H1 (cell line): ENCODE data around the gene PTPN5.

Experiments used
- CEBPB ChIP-seq: IDR thresholded peaks from 2 replicates; pipeline ENCODE4 v1.6.1; 2012; ENCODE audit warnings: low read depth, low read length
- CREB1 ChIP-seq: IDR thresholded peaks from 2 replicates; pipeline ENCODE4 v1.6.1; 2012; ENCODE audit warnings: inconsistent platforms
- EP300 ChIP-seq, 2 experiments: IDR thresholded peaks; 1 replicate in 1 of 2; 2 replicates in 1 of 2; pipeline ENCODE4 v1.6.1; 2011 to 2012; ENCODE audit warnings: low read depth in 2 of 2, low read length in 2 of 2, mild to moderate bottlenecking in 2 of 2, borderline replicate concordance in 1 of 2, inconsistent platforms in 1 of 2, moderate library complexity in 1 of 2
- KDM5A ChIP-seq: fragments of 200-600 bp; IDR thresholded peaks from 2 replicates; pipeline ENCODE4 v1.7.1; 2012; ENCODE audit warnings: mild to moderate bottlenecking, low read length, inconsistent platforms, mixed read lengths
- POLR2A ChIP-seq, 2 experiments: IDR thresholded peaks; 1 replicate in 1 of 2; 2 replicates in 1 of 2; pipeline ENCODE4 v1.6.1; 2011; ENCODE audit warnings: low read depth in 2 of 2, low read length in 2 of 2, mild to moderate bottlenecking in 2 of 2; ENCODE audit errors: control extremely low read depth in 1 of 2
- POLR2AphosphoS5 ChIP-seq: IDR thresholded peaks from 2 replicates; pipeline ENCODE4 v1.6.1; 2011; ENCODE audit warnings: low read depth, low read length
- RAD21 ChIP-seq, 2 experiments: IDR thresholded peaks in 1 of 2; conservative IDR thresholded peaks in 1 of 2; 2 replicates each; pipeline ENCODE4 v1.6.1; 2011; ENCODE audit warnings: low read depth in 2 of 2, low read length in 2 of 2, improper control_type of control experiment in 1 of 2, inconsistent platforms in 1 of 2, mild to moderate bottlenecking in 1 of 2, moderate library complexity in 1 of 2
- RXRA ChIP-seq: IDR thresholded peaks from 2 replicates; pipeline ENCODE4 v1.6.1; 2011; ENCODE audit warnings: low read depth, mild to moderate bottlenecking, low read length, moderate library complexity; ENCODE audit not compliant: insufficient read depth
- SUZ12 ChIP-seq: fragments of 200-600 bp; sonication (generic); IDR thresholded peaks from 2 replicates; pipeline ENCODE4 v1.6.1; 2012; ENCODE audit warnings: mild to moderate bottlenecking, inconsistent platforms, low read length, moderate library complexity, mixed read lengths
- TBP ChIP-seq: IDR thresholded peaks from 2 replicates; pipeline ENCODE4 v1.6.1; 2011; ENCODE audit warnings: low read depth, low read length, improper control_type of control experiment
- TCF12 ChIP-seq: IDR thresholded peaks from 2 replicates; pipeline ENCODE4 v1.6.1; 2011; ENCODE audit warnings: low read depth, mild to moderate bottlenecking, low read length
- ZNF274 ChIP-seq: IDR thresholded peaks from 2 replicates; pipeline ENCODE4 v1.7.0; 2012; ENCODE audit warnings: low read length, borderline replicate concordance; ENCODE audit errors: extremely low read depth
- TF ChIP-seq, protein P1 (sequence below), 3 experiments: IDR thresholded peaks; 1 replicate in 2 of 3; 2 replicates in 1 of 3; pipeline versions ENCODE4 v1.5.1 to v1.6.1; 2011; ENCODE audit warnings: low read length in 3 of 3, mild to moderate bottlenecking in 3 of 3, inconsistent platforms in 2 of 3, low read depth in 1 of 3, moderate library complexity in 1 of 3; ENCODE audit not compliant: insufficient read depth in 1 of 3; ENCODE audit errors: control extremely low read depth in 1 of 3
- TF ChIP-seq, protein P2 (sequence below): IDR thresholded peaks from 2 replicates; pipeline ENCODE4 v1.6.1; 2012; ENCODE audit warnings: low read length, inconsistent platforms

GRCh38 chr11:18722293-18722637 lies 69.3 kb downstream of the PTPN5 start:
- TF ChIP-seq ZNF274, result no peak
- TF ChIP-seq POLR2A (IDR thresholded peaks at IDR 0.05; ENCODE audit: control extremely low read depth in 1 of 2, low read depth in 2 of 2, low read length in 2 of 2), result no peak
- TF ChIP-seq TCF12, result no peak
- TF ChIP-seq, protein P1, sequence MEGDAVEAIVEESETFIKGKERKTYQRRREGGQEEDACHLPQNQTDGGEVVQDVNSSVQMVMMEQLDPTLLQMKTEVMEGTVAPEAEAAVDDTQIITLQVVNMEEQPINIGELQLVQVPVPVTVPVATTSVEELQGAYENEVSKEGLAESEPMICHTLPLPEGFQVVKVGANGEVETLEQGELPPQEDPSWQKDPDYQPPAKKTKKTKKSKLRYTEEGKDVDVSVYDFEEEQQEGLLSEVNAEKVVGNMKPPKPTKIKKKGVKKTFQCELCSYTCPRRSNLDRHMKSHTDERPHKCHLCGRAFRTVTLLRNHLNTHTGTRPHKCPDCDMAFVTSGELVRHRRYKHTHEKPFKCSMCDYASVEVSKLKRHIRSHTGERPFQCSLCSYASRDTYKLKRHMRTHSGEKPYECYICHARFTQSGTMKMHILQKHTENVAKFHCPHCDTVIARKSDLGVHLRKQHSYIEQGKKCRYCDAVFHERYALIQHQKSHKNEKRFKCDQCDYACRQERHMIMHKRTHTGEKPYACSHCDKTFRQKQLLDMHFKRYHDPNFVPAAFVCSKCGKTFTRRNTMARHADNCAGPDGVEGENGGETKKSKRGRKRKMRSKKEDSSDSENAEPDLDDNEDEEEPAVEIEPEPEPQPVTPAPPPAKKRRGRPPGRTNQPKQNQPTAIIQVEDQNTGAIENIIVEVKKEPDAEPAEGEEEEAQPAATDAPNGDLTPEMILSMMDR (IDR thresholded peaks at IDR 0.05; ENCODE audit: control extremely low read depth in 1 of 3, insufficient read depth in 1 of 3, low read depth in 1 of 3, low read length in 3 of 3), result no peak
- no peak for TF ChIP-seq KDM5A
- TF ChIP-seq POLR2AphosphoS5, result no peak
- TF ChIP-seq SUZ12, result no peak
- TF ChIP-seq EP300 (IDR thresholded peaks at IDR 0.05; ENCODE audit: borderline replicate concordance in 1 of 2, low read depth in 2 of 2, low read length in 2 of 2), result no peak
- no peak for TF ChIP-seq RXRA
- no peak for TF ChIP-seq CREB1
- TF ChIP-seq, protein P2, sequence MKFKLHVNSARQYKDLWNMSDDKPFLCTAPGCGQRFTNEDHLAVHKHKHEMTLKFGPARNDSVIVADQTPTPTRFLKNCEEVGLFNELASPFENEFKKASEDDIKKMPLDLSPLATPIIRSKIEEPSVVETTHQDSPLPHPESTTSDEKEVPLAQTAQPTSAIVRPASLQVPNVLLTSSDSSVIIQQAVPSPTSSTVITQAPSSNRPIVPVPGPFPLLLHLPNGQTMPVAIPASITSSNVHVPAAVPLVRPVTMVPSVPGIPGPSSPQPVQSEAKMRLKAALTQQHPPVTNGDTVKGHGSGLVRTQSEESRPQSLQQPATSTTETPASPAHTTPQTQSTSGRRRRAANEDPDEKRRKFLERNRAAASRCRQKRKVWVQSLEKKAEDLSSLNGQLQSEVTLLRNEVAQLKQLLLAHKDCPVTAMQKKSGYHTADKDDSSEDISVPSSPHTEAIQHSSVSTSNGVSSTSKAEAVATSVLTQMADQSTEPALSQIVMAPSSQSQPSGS, result no peak
- TF ChIP-seq RAD21 (IDR thresholded peaks at IDR 0.05 in 1 of 2, conservative IDR thresholded peaks at IDR 0.05 in 1 of 2; ENCODE audit: low read depth in 2 of 2, low read length in 2 of 2), result no peak
- no peak for TF ChIP-seq CEBPB
- TF ChIP-seq TBP, result no peak
